ENCODE measurements around the gene PTPRR.
"Not testable (repeated sequence)": the region's sequence is repeated elsewhere in the genome, so short reads cannot be mapped to it uniquely, and the experiment has no call there.

Gene PTPRR

DNA sequence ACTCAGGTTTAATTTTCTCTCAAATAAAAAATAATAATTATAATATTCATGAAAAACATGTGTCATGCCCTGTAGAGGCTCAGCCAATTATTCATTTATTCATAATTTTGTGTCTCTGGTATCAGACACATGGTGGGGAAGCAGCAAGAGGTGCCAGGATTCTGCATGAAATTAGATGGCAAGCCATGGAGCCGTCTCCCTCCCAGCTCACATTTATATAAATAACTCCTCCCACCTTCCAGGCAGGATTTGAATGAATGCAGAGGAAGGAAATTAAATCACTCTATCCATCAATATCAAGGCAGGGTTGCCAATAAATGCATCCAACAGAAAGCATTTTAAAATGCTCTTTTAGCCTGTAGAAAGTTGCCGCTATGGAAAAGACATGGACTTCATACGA lies 98.1 kb downstream of the PTPRR start:
- no peak for DNase-seq (ENCODE audit: low read depth)
- no peak overlapping the region for H3K4me3 ChIP-seq (ENCODE audit: low read depth, low read length)
- in situ Hi-C loops (cut with HindIII; ENCODE audit: low sequenced_read_pairs): no loop called here
- TF ChIP-seq CTCF (IDR thresholded peaks at IDR 0.05; ENCODE audit: low read depth, low read length, missing control alignments): no peak

DNA sequence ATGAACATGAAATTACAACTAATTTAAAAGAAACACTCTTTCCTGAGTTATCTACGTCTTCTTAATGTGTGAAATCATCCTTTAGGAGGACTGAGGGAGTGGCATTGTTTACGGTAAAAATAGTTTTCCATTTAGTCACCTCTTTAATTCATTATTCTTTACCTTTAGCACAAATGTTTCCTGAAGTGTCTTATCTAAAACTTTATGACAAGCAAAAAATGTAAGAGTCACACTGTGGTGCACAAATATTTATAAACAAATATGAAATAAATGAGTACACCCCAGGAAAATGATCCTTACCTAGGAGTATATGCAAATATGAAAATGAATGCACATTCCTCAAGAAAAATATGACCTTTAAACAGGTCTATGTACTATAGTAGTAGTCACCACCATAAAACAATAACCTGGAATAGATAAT lies 104.6 kb downstream of the PTPRR start:
- no peak for TF ChIP-seq CTCF (IDR thresholded peaks at IDR 0.05; ENCODE audit: low read depth, low read length, missing control alignments)
- in situ Hi-C loops (cut with HindIII; ENCODE audit: low sequenced_read_pairs): no loop called here
- DNase-seq (ENCODE audit: low read depth): no peak
- H3K4me3 ChIP-seq (ENCODE audit: low read depth, low read length): no peak overlapping the region

DNA sequence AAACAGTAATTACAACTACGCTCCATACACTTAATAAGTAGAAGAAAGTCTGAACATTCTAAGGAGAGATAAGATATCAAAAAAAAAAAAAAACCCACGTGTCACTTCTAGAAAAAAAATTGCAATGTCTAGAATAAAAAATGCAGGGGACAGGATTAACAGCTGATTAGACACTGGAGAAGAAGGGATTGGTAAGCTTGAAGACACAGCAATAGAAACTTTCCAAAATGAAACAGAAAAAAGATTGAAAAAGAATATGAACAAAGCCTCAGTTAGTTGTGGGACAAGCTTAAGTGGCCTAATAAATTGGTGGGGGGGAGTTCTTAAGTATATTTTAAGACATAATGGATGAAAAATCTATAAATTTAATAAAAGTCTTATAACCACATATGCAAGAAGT lies 105.5 kb downstream of the PTPRR start:
- no peak overlapping the region for H3K4me3 ChIP-seq (ENCODE audit: low read depth, low read length)
- in situ Hi-C loops (cut with HindIII; ENCODE audit: low sequenced_read_pairs): no loop called here
- TF ChIP-seq CTCF (IDR thresholded peaks at IDR 0.05; ENCODE audit: low read depth, low read length, missing control alignments): no peak
- DNase-seq (ENCODE audit: low read depth): no peak

DNA sequence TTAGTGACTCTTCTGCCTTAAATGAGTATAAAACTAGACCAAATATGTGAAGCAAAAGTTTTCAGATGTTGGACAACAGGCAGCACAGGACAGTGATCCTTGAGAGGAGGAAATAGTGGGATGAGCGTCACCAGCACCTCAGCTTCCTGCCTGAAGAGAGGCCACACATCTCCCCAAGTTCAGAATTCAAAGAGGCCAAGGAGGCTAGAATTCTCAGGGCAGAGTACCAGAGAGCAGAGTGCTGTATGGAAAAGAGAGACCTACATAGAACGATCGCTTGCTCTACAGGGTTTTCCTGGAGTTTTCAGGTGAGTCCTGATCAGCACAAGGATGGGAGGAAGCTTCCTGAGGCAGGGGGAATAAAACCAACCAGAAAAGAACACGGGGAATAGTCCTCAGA lies 107.0 kb downstream of the PTPRR start:
- no peak for DNase-seq (ENCODE audit: low read depth)
- TF ChIP-seq CTCF (IDR thresholded peaks at IDR 0.05; ENCODE audit: low read depth, low read length, missing control alignments): no peak
- H3K4me3 ChIP-seq (ENCODE audit: low read depth, low read length): no peak overlapping the region
- in situ Hi-C loops (cut with HindIII; ENCODE audit: low sequenced_read_pairs): no loop called here

- no peak for TF ChIP-seq CTCF (IDR thresholded peaks at IDR 0.05; ENCODE audit: low read depth, low read length, missing control alignments)
- DNase-seq (ENCODE audit: low read depth): no peak
- H3K4me3 ChIP-seq (ENCODE audit: low read depth, low read length): no peak overlapping the region
- in situ Hi-C loops (cut with HindIII; ENCODE audit: low sequenced_read_pairs): no loop called here
These were observed 108.4 kb downstream of the PTPRR start for GRCh38 chr12:70812136-70812535.

DNA sequence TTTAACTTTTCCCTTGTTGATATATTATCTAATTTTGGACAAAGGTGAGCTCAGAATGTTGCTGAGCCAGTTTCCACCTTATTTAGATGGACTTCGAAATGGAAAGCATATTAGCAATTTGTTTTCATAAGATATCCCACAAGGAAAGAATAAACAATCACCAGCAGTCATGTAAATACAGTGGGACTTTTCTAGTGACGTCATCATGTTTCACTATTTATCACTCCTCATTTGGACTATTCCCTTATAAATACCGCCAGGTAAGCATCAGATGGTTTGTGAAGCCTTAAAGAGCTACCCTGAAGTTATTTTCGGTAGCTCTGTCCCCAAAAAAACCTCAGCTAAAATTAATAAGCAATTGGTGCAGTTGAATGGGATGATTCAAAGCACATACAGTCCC lies 110.7 kb downstream of the PTPRR start:
- in situ Hi-C loops (cut with HindIII; ENCODE audit: low sequenced_read_pairs): no loop called here
- DNase-seq (ENCODE audit: low read depth): no peak
- no peak overlapping the region for H3K4me3 ChIP-seq (ENCODE audit: low read depth, low read length)
- no peak for TF ChIP-seq CTCF (IDR thresholded peaks at IDR 0.05; ENCODE audit: low read depth, low read length, missing control alignments)

DNA sequence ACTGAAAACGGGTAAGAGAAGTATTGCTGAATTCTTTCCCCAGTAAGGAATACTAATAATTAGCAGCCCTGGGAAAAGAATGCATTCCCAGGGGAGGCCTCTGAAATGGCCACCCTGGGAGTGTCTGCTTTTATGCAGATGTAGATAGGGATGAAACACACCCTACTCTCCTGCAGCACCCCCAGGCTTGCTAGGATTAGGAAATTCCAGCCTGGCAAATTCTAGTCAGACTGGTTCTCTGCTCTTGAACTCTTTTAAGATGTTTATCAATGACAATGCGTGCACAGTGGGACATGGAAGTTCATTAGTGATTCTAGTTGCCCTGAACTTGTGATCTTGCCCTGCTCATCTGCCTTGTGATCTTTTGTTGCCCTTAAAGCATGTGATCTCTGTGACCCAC lies 112.5 kb downstream of the PTPRR start:
- H3K4me3 ChIP-seq (ENCODE audit: low read depth, low read length); in situ Hi-C loops (cut with HindIII; ENCODE audit: low sequenced_read_pairs); DNase-seq (ENCODE audit: low read depth): not testable (repeated sequence)
